Amygdala (tissue), 56 donors: Measurements from ENCODE around the gene PRR4.

Experiments used
- DNase-seq, 56 donors: peaks; one replicate each; lab custom pipeline; 2025; lab: John Stamatoyannopoulos, UW

PRR4 gene

GRCh38 chr12:10802587-10802986 lies 46.7 kb downstream of the PRR4 start, which contains the start of gene TAS2R7:
Gene TAS2R7 (minus strand): TSS chr12:10802627. CDS start chr12:10802570, 57 bp downstream.
- no peak for DNase-seq

GRCh38 chr12:10801741-10802140 lies 47.5 kb downstream of the PRR4 start:
- no peak for DNase-seq
